Kidney tubule cell (primary cell): ENCODE measurements around the gene FARSA.
"Not testable (repeated sequence)": the region's sequence is repeated elsewhere in the genome, so short reads cannot be mapped to it uniquely, and the experiment has no call there.

Experiments
- DNase-seq: peaks from one replicate; pipeline ENCODE4 v3.0.0-alpha.2; 2018; ENCODE audit warnings: low spot score

Gene FARSA

DNA sequence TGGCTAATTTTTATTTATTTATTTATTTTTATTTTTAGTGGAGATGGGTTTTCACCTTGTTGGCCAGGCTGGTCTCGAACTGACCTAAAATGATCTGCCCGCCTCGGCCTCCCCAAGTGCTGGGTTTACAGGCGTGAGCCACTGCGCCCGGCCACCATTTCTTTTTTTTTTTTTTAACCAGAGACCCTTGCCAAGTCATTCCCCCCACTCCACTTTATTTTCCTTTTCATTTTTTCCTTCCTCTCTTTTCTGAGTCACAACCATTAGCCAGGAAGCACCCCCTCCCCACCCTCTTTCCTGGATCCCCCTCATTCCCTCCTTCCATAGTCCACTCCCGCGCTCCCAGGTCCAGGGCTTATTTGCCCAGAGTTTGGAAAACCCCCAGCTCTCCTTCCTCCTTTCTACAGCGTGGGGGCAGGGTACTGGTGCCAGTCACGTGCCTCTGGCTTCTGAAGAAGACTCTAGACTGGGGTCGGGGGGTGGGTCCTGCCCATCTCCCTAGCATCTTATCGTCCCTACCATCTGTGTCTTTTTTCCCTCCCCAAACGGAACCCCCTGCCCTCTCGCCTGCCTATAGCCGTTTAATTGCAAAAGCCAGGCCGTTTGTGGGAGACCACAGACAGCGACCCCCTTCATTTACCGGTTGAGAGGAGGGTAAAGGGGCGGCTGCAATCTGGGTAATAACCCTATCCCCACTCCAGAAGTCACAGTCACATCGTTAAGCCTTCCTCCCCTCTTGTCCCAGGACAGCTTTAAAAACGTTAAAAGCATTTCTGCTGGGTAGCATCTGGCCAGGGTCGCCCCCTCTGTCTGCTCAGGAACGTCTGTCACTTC lies 3.8 kb upstream of the FARSA start:
- peak; percentile 55 for DNase-seq

DNA sequence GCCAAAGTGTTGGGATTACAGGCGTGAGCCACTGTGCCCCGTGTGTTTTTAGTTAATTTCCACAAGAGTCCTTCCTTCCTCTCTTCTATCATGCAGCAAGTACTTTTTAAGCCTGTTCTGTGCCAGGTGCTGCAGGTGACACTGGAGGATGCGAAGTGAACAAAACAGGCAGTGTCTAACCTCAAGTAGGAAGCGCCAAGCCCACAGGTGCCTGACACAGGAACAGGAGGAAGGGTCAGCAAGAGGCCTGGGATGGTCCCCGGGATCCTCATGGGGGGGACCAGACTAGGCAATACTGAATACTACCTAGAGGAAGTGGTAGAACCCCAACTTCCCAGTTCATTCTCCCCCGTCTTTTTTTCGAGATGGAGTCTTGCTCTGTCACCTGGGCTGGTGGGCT lies 3.1 kb upstream of the FARSA start:
- DNase-seq: no peak

DNA sequence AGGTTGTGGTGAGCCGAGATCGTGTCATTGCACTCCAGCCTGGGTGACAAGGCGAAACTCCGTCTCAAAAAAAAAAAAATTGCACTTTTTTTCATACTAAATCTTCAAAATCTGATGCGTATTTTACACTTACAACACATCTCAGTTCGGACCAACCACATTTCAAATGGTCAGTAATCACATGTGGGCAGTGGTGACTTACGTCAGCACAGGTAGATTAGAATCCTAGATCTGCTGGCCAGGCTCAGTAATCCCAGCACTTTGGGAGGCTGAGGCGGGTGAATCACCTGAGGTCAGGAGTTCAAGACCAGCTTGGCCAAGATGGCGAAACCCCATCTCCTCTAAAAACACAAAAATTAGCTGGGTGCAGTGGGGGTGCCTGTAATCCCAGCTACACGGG lies 1.6 kb upstream of the FARSA start:
- DNase-seq: no peak

DNA sequence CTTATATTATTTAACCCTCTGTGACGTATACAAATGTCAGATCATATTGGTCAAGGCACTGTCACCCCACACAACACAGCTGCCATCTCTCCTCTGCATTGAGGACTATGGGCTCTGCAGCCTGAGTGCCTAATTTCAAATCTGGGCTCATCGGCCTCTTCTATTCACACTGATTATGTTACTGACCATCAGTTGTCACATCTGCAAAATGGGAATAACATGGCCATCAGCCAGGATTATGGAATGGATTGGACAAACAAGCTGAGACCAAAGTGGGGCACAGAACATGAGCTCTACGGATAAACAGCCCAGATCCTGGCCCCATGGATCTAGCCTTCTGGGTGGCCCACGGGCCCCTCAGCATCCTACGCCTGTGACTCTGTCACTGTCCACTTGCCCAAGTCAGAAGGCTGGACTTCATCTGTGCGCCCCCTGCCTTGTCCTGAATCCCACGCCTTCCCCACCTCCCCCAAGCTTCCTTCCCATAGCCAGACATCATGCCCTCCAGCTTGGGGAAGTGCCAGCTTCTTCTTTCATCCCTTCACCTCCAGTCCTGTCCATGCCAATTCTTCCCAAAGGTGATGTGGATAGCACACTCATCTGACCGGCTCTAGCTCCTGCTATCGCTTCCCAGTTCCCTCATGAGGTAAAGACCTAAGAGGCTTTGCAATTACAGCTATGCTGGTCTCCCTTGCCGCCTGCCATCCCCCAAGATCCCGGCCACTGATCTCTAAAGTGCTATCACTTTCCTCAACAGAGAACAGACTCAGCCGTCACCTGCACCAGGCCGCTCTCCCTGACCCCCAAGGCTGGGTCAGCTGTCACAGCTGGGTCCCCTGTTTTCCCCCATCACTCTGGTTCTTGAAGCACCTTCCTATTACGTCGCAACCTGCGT lies 872 bp downstream of the FARSA start:
- DNase-seq: no peak

DNA sequence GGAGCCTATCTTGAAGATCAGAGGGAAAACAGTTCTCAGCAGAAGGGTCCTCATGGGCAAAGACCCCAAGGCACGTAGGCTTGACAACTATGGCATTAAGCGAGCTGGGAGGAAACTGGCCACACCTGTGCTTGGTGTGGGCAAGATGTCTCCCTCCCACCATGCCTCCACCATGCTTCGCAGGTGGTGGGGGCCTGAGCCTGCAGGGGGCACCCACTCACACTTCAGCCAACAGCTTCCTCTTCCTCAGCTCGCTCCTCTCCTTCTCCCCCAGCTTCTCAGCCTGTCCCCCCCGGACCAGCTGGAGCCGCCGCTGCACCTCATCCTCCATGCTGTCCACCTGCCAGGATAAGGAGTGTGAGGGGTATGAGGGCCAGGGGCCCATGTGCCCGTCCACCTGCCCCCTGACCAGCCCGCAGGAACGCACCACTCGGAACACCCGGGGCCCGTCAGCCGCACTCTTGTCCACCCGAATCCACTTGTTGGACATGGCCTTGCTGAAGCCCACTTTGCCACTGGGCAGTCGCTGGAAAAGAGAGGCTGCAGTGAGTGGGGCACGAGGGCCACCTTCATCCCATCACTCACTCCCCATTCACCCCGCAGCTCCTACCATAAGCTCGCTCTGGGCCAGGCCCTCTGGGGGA lies 3.4 kb downstream of the FARSA start:
- no peak for DNase-seq

DNA sequence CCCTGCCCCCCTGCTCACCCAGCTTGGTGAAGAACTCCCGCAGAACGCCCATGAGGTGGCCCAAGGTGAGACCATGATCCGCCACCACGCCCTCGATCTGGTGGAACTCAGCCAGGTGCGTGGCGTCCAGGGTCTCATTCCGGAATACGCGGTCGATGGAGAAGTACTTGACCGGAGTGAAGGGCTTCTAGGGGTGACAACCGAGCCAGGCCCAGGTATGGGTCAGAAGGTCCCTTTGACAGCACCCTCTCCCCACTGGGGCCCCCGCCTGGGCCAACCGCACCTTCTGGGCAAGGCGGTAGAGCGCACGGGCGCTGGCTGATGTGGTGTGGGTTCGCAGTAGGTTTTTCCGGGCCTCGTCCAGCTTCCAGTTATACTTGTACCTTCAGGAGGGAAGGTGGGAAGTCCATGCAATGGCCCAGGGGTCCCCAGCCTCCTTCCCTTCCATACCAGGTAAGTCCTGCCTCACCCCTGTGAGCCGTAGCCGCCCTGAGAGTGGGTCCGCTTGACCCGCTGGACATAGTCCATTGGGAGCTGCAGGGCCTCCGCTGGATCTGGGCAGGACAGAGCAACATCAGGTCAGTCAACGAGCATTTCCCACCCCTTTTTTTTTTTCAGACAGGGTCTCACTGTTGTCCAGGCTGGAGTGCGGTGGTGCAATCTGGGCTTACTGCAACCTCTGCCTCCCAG lies 8.7 kb downstream of the FARSA start:
- DNase-seq: no peak

DNA sequence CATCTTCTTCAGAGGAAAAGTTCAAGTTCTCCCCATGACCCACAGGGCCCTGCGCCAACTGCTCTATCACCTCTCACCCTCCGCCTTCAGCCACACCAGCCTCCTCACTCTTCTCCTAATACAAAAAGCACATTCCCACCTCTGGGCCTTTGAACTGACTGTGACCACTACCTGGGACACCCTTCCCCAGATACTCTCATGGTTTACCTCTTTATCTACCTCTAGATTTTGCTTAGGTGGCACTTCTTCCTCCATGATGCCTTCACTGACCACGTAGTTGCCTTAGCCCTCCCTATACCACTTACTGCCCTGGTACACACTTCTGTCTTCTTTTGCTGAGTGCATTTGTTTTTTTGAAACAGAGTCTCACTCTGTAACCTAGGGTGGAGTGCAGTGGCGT lies 10.6 kb downstream of the FARSA start:
- no peak for DNase-seq

DNA sequence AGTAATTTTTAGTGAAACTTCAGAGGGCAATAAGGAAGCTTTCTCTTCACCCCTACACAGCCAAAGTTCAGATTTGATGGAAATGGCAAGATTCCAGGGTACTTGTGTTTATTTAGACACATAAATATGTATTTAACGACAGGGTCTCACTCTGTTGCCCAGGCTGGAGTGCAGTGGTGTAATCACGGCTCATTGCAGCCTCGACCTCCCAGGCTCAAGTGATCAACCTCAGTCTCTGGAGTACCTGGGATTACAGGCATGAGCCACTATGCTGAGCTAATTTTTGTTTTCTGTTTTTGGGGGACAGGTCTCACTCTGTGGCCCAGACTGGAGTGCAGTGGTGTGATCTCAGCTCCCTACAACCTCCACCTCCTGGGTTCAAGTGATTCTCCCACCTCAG lies 12.5 kb downstream of the FARSA start:
- DNase-seq: no peak

DNA sequence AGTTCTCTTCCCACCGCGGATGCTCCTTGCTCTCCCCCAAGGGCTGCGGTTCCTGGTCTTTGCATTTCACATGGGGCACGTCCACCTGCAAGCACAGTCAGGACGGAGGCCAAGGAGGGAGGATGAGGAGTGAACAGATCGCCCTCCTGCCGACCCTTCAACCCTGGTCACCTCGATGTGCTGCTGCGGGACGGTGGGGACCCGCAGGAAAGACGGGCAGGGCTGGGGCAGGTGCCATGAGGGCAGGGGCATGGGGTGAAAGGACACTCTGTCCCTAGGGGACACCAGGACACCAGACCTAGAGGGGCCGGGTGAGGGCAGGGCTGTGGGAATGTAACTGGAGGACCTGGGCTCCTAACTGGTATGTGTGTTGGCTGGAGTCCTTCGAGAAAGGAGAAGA lies 15.3 kb downstream of the FARSA start:
- DNase-seq: no peak

DNA sequence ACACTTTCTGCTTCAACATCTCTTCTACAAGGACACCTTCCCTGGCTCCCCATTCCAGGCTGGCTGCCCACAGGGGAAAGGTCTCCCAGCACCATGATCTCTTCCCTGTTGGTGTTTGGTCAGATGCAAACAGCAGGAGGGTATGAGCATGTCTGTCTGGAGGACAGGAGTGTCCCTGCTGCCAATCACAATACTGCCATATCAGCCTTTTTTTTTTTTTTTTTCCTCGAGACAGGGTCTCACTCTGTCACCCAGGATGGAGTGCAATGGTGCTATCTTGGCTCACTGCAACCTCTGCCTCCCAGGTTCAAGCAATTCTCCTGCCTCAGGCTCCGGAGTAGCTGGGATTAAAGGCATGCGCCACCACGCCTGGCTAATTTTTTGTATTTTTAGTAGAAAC lies 17.7 kb downstream of the FARSA start:
- DNase-seq: not testable (repeated sequence)

DNA sequence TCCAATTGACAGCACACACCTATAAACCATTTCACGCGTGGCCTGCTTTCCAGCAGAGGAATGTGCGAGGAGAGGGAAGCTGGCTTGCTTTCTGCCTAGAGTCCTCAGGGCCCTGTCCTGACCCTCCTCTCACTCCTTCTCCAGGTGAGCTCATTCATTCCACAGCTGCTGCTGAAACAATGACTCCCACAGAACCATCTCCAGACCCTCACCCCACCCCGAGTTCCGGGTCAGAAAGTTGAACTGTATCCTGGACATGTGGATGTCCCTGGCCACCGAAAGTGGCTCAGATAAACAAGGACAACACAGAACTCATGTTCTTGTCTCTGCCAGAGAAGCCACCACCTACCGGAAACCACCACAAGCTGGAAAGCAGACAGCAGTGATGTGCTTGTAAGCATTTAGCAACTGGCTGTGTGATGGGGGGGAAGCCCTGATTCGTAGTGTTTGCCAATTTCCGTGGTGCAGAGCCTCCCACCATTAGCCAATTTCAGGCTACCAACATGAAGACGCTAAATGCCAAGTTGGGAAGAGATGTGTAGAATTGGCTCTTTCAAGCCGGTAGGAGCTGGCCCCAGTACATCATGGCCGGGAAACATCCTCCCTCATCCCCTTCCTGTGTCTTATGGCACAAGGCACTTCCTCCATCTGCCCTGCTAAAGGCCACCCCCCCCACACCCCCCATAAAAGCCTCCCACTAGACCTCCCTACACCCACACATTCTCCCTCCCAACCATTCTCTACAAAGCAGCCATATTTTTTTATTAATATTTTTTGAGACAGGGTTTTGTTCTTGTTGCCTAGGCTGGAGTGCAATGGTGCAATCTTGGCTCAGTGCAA lies 19.4 kb downstream of the FARSA start:
- DNase-seq: no peak

DNA sequence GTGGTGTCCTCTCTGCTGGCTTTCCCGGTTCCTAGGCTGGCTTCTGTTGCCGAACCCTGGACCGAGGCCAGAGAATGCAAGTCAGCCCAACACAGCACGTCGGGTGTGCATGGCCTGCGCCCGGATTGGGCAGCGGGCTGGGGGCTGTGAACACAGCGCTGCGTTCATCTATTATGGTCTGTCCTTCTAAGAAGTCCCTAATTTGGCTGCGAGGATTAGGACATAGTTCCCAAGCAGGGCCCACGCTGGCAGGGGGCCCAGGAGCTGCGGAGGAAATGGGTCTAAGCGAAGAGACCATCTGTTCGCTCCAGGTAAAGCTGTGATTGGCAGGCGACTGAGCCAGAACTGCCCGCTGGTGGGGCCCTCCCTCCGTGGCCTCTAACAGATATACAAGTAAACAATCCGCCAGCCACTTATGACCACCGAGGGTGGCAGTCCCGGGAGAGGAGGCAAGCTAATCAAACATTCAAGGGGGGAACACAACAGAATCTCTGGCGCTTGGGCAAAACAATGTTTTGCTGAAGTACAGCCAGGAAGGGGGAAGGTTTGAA lies 20.4 kb downstream of the FARSA start:
- DNase-seq: no peak

DNA sequence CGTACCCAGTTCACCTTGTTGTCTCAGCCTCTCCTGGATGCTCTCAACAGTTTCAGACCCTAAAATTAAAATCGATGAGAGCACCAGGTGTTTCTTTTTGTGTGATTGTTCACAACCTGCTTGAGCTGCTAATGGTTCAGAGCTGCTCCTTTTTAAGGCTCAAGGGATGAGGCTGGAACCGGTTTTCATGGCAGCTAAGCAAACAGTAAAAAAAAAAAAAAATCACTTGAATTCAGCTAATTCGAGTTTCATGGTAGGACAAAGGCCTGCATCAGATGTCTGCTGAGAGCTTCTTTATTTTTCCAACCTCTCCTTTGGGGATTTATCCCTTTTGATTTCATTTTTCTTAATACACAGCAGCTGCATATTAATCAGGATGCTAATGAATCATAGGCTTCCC lies 20.9 kb downstream of the FARSA start:
- no peak for DNase-seq

DNA sequence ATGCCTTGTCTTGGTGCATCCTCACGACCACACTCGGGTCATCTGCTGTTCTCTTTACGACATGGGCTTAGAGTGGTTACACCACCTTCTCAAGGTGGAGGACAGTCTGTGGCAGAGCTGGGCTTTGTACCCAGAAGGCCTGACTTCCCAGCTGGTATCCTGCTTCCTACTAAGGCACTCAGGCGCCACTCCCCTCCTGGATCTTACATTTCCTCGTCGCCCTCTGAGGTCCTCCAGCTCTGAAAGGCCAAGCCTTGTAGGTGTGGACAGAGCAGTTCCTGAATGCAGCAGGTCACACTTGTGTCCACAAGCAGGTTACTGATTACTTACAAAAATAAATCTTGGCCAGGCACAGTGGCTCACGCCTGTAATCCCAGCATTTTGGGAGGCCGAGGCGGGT lies 26.3 kb downstream of the FARSA start:
- DNase-seq: no peak

DNA sequence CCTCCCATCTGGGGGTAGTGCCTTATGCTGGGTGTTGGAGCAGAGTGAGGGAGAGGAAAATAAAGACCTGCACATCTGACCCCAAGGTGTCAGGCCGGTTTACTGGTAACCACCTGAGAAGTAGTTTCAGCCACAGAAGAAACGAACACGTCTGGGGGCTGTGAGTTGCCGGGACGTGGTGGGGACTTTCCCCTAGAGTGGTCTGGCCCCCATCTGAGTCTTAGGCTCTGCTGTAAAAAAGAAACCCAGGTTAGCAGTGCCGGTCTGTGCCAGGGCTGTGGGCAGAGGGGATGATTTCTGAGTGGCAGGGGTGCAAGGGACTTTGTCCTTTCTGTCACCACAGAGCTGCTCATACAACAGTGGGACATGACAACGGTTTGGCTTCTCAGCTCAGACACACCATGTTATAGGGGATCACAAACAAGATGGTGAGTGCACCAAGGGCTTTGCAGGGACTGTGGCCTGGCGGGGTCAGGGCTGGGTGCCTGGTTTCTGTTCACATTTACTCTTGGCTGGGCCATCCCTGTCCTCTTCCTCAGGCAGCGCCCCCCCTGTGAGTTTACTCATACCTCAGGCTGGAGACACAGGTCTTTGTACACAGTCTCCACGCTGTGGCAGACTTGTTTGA lies 33.5 kb downstream of the FARSA start:
- DNase-seq: no peak

DNA sequence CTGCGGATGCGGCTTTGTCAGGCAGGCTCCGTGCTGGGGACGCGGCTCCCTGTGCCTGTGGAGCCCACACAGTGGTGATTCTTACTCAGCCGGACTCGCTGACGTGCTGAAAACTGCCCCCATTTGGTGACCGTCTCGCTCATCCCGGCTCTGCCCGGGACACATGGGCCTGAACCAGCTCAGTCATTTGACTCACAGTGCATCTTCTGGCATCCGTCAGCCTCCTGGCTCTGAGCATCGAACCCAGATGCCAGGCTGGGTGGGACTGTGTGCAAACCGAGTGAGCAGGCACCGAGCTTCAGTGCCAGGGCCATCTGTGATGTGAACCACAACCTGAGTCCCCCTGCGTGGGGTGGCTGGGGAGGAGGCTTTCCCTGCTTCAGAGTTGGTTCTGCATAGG lies 37.1 kb downstream of the FARSA start:
- DNase-seq: no peak

DNA sequence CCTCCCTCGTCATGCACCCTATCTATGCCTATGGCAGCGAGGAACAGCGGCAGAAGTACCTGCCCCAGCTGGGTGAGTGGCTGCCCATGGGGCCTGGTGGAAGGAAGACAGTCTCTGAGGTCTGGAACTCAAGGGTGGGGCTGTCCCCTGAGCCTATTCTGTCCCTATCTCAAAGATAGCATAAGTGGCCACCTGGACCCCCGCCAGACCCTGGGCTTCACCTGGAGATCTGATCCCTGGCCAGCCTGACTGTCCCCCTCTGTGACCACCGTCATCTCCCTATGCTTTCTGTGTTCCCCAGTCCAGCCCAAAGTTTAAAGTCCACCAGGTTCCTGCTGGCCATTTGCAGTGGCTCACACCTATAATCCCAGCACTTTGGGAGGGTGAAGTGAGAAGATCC lies 39.9 kb downstream of the FARSA start:
- DNase-seq: no peak

DNA sequence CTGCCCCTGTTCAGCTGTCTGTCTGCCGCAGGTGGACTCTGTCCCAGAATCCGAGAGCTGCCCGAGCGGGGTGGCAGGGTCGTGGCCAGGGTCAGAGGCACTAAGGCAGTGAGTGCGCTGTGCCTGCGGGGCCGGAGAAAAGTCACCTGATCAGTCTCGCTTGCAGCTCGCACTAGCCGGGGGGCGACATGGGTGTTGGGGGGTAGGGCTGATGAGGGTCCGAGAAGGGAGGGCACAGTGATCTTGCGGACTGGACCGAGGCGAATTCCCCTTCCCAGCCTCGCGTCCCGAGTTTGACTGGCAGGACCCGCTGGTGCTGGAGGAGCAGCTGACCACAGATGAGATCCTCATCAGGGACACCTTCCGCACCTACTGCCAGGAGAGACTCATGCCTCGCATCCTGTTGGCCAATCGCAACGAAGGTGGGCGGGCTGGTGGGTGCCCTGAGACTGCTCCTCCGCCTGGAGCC lies 41.9 kb downstream of the FARSA start:
- peak; percentile 26 for DNase-seq

DNA sequence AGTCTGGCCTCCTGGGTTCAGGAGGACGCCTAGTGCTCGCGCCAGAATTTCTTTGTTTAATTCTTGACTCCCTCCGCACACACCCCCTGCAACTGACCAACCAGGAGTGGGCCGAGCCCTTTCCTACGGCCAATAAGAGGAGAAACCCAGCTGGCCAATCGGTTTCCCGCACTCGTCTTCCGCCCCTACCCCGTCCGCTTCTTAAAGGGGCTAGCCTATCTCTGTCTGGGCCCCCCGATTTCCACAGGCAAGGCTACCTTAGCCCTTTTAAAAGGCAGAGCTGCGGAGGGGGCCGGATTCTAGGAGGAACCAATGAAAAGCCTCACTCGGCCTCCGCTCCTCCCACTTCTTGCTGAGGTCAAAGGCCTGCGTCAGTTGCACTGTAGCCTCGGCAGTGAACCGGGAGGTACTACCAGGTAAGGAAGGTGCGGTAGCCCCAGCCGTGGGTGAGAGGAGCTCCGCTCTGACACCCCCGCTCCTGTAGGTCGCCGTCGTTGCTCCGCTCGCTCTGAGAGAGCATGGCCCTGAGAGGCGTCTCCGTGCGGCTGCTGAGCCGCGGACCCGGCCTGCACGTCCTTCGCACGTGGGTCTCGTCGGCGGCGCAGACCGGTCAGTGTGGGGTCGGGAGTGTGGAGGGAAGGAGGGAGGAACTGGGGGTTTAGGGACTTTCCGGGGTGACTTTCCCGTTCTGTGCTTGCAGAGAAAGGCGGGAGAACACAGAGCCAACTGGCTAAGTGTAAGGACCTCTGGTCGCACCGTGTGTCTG lies 42.5 kb downstream of the FARSA start, which contains the start of gene GCDH:
Gene GCDH (plus strand): TSS at position 374 of the 766 bp plus-strand sequence. CDS start 145 bp downstream, at position 519.
- peak; percentile 99 for DNase-seq
